ENCODE measurements around the gene MYO1A.

The MYO1A gene

DNA sequence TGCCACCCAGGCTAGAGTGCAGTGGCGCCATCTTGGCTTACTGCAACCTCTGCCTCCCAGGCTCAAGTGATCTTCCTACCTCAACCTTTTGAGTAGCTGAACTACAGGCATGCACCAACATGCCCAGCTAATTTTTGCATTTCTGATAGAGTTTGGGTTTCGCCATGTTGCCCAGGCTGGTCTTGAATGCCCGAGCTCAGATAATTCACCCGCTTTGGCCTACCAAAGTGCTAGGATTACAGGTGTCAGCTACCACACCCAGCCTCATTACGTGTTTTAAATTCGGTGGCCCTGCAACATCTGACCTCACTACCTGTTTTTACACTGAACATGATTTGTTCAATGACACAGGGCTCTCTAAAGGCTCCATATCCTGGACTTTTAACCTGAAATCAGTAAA is 69.7 kb downstream of the MYO1A start:
- TF ChIP-seq, protein P1, sequence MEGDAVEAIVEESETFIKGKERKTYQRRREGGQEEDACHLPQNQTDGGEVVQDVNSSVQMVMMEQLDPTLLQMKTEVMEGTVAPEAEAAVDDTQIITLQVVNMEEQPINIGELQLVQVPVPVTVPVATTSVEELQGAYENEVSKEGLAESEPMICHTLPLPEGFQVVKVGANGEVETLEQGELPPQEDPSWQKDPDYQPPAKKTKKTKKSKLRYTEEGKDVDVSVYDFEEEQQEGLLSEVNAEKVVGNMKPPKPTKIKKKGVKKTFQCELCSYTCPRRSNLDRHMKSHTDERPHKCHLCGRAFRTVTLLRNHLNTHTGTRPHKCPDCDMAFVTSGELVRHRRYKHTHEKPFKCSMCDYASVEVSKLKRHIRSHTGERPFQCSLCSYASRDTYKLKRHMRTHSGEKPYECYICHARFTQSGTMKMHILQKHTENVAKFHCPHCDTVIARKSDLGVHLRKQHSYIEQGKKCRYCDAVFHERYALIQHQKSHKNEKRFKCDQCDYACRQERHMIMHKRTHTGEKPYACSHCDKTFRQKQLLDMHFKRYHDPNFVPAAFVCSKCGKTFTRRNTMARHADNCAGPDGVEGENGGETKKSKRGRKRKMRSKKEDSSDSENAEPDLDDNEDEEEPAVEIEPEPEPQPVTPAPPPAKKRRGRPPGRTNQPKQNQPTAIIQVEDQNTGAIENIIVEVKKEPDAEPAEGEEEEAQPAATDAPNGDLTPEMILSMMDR (IDR thresholded peaks at IDR 0.05; ENCODE audit: borderline replicate concordance, insufficient read depth, low read depth, low read length) = no peak
- H3K4me3 ChIP-seq (ENCODE audit: low read depth, low read length) = no peak overlapping the region

DNA sequence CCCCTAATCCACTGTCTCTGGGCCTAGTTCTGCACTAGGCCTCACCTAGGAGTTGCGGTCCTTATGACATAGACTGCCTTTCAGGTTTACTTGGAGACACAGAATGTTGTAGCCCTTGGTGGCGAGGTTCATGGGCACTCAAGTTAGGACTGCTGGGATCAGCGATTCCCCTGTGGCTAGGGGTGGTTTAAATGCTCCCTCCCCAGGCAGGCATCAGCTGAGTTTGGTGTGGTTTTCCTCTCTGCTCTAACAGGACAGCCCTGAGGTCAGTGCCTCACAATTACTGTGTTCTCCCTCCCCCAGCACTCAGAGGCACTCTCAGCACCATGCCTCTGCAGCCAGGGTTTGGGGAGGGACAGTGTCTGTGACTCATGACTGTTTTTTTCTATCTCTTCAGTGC is 70.3 kb downstream of the MYO1A start:
- H3K4me3 ChIP-seq (ENCODE audit: low read depth, low read length) = no peak overlapping the region
- TF ChIP-seq, protein P1 (IDR thresholded peaks at IDR 0.05; ENCODE audit: borderline replicate concordance, insufficient read depth, low read depth, low read length) = no peak
